ENCODE measurements around the gene ABCD2.

GRCh38 chr12:39588348-39588747, 31.3 kb downstream of the ABCD2 start:
- TF ChIP-seq CTCF (IDR thresholded peaks at IDR 0.05) = no peak
- TF ChIP-seq POLR2A (IDR thresholded peaks at IDR 0.05) = no peak
- no peak for TF ChIP-seq POLR2AphosphoS5 (IDR thresholded peaks at IDR 0.05)
